ENCODE results near the gene RAB5IF. TPM values are rescaled to one million over a fixed set of nuclear protein-coding genes. Genes with fewer than 3 reads are reported as not detected.

The RAB5IF gene
- total RNA-seq, 2 experiments from 2014 or later, result 73.1 to 76.1 TPM

Other genes with a start within 250 kb of the RAB5IF start
- under 1 TPM; 0.51 to 0.61 TPM for gene MYL9, start 64.3 kb upstream of the RAB5IF start, total RNA-seq
- gene TGIF2, start 32.2 kb upstream of the RAB5IF start, total RNA-seq, result 10 to 100 TPM; 32.2 to 33.1 TPM
- gene SLA2, start 40.4 kb downstream of the RAB5IF start, total RNA-seq, result 100 to 1,000 TPM; 103 TPM
- gene NDRG3, start 140.3 kb downstream of the RAB5IF start, total RNA-seq, result 10 to 100 TPM; 34.3 to 35.5 TPM
- gene DSN1, start 168.0 kb downstream of the RAB5IF start, total RNA-seq, result 10 to 100 TPM; 32.2 to 32.4 TPM

Measured in activated naive CD8-positive, alpha-beta T cell treated with anti-CD3 and anti-CD28 coated beads, Interleukin-2, amount 10 ng/mL, durations not matched to agents 7 days and 5 days (primary cell).